Measurements from ENCODE around the gene ACSS1.

Gene ACSS1

GRCh38 chr20:25018425-25018824, 39.5 kb downstream of the ACSS1 start:
- no peak for TF ChIP-seq CTCF (conservative IDR thresholded peaks at IDR 0.05; ENCODE audit: low read depth, low read length)
- no peak for DNase-seq (ENCODE audit: low read depth)
- no peak overlapping the region for H3K4me3 ChIP-seq (ENCODE audit: low read depth, low read length)

- TF ChIP-seq CTCF (conservative IDR thresholded peaks at IDR 0.05; ENCODE audit: low read depth, low read length), result no peak
- DNase-seq (ENCODE audit: low read depth), result no peak
- H3K4me3 ChIP-seq (ENCODE audit: low read depth, low read length), result no peak overlapping the region
Observed at GRCh38 chr20:25017257-25017803, 40.6 kb downstream of the ACSS1 start.

GRCh38 chr20:25016471-25016870, 41.5 kb downstream of the ACSS1 start:
- TF ChIP-seq CTCF (conservative IDR thresholded peaks at IDR 0.05; ENCODE audit: low read depth, low read length), result no peak
- DNase-seq (ENCODE audit: low read depth), result no peak
- H3K4me3 ChIP-seq (ENCODE audit: low read depth, low read length), result no peak overlapping the region

- no peak for TF ChIP-seq CTCF (conservative IDR thresholded peaks at IDR 0.05; ENCODE audit: low read depth, low read length)
- no peak for DNase-seq (ENCODE audit: low read depth)
Observed at GRCh38 chr20:25015986-25016385, 42.0 kb downstream of the ACSS1 start.

GRCh38 chr20:25014816-25015215, 43.1 kb downstream of the ACSS1 start:
- TF ChIP-seq CTCF (conservative IDR thresholded peaks at IDR 0.05; ENCODE audit: low read depth, low read length), result no peak
- no peak overlapping the region for H3K4me3 ChIP-seq (ENCODE audit: low read depth, low read length)
- no peak for DNase-seq (ENCODE audit: low read depth)

More at GRCh38 chr20:25015986-25016385, 42.0 kb downstream of the ACSS1 start:
- H3K4me3 ChIP-seq (ENCODE audit: low read depth, low read length), result no peak overlapping the region

- DNase-seq (ENCODE audit: low read depth), result no peak
Observed at GRCh38 chr20:25013478-25014380, 44.2 kb downstream of the ACSS1 start.

More at GRCh38 chr20:25013478-25014380, 44.2 kb downstream of the ACSS1 start:
- no peak for TF ChIP-seq CTCF (conservative IDR thresholded peaks at IDR 0.05; ENCODE audit: low read depth, low read length)
- no peak overlapping the region for H3K4me3 ChIP-seq (ENCODE audit: low read depth, low read length)

All from choroid plexus epithelial cell (primary cell).